NCI-H345 treated with DMSO at 0.1 percent for 48 hours (cell line): ENCODE results near the gene C11orf86.

ENCODE experiments used
- DNase-seq: peaks from one replicate; lab custom pipeline; 2025; ENCODE audit not compliant: unreplicated experiment; lab: John Stamatoyannopoulos, UW

Gene C11orf86

DNA sequence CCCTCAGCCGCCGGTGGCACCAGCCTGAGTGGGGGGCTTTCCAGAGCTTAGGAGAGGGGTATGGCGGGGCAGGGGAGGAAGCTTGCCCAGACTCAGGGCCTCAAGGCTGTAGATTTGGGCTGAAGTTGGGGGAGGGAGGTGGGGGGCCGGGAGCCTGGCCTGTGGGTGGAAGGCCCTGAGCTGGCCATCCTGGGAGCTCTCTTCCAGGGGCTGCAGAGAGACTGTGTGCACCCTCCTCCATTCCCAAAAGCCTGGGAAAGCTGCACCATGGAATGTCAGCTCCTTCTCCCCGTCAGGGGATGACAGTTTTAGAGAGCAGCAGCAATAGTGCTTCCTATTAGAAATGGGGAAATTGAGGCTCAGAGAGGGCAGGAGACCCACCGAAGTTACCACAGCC is 48.9 kb downstream of the C11orf86 start:
- no peak for DNase-seq

DNA sequence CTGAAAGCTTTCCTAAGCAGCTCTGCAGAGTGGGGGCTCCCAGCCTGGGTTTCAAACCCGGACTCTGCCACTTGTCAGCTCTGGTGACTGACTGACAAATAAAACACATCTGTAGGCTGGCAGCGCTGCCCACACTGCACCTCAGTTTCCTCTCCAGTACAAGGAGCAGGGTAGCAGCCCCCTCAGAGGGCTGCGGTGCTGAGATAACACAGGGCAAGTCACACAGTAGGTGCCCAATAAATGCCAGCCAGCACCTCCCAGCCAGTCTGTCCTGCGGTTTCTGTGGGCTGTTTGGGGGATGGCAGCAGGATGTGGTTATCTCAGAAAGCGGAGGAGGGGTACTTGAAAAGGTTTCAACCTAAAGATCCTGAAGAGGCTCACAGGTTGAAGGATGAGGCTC is 49.3 kb downstream of the C11orf86 start:
- DNase-seq: no peak

DNA sequence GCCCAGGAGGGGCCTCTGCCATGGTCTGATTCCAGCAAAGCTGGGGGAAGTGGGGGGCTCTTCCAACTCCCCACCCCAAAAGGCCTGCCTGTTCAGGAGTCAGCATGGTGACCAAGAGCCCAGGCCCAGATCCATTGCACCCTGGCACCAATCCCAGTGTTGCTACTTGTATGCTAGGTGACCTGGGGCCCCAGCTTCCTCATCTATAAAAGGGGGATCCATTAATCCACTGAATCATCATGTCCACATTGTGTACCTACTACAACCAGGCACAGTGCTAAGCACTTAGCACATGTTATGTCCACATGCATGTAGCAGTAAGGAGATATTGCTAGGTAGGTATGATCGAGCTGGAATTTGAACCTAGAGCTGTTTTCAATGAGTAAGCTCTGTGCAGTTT is 49.9 kb downstream of the C11orf86 start:
- DNase-seq: no peak

- no peak for DNase-seq
These were observed 50.6 kb downstream of the C11orf86 start for GRCh38 chr11:67025750-67026149.
